ENCODE data around the gene CAMTA1. TPM values are rescaled to one million over a fixed set of nuclear protein-coding genes. Genes with fewer than 3 reads are reported as not detected.

The CAMTA1 gene
- total and polyA plus RNA-seq, 9 of the 15 experiments (the other 6 are each of a cell fraction or from before 2014, with no cell fraction given), result 43.9 to 161 (median 65.9) TPM

DNA sequence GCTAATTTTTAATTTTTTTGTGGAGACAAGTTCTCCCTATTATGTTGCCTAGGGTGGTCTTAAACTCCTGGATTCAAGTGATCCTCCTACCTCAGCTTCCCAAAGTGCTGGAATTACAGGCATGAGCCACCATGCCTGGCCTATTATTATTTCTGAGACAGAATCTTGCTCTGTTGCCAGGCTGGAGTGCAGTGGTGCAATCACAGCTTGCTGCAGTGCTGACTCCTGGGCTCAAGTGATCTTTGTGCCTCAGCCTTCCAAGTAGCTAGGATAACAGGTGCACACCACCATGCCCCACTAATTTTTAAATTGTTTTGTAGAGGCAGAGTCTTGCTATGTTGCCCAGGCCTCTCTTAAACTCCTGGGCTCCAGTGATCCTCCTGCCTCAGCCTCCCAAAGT, 196.3 kb downstream of the CAMTA1 start:
- no peak overlapping the region for H2AFZ ChIP-seq (ENCODE audit: low read depth, low read length)
- intact Hi-C loops (cut with micrococcal nuclease), result no loop called here
- H3K9ac ChIP-seq (ENCODE audit: insufficient read depth in 1 of 2, low read depth in 2 of 2, low read length in 2 of 2), result no peak overlapping the region
- no peak overlapping the region for H3K4me2 ChIP-seq (ENCODE audit: insufficient read depth, low read length)
- no peak for ATAC-seq
- no peak for DNase-seq (ENCODE audit: extremely low read depth in 1 of 4, low spot score in 3 of 4)
- H4K20me1 ChIP-seq (replicated peaks; ENCODE audit: control insufficient read depth, insufficient read depth, low read length), result 0 out of 2 replicates have a peak, but pooled peaks cover 6% of the 10 kb centered on the region
- H3K27me3 ChIP-seq (ENCODE audit: control insufficient read depth in 2 of 2, insufficient read depth in 2 of 2, low read length in 2 of 2), result peaks cover 25 to 48% of the 10 kb centered on the region in 2 experiments
- H3K9me1 ChIP-seq (ENCODE audit: control insufficient read depth, insufficient read depth, low read length), result peaks cover 5% of the 10 kb centered on the region
- in situ Hi-C loops (cut with MboI), result no loop called here
- H3K27ac ChIP-seq (ENCODE audit: extremely low read depth, low read depth, low read length), result no peak overlapping the region
- H3K79me2 ChIP-seq (ENCODE audit: control insufficient read depth, insufficient read depth, low read length), result no peaks in the 10 kb centered on the region
- POLR2A ChIA-PET, result interaction anchor here (1.0 to 1.5 kb wide), 2 partner anchors 14 to 21 kb away, joined by 3 to 5 read pairs; no protein-coding TSS in a partner anchor
- no peak for FAIRE-seq
- CTCF ChIA-PET (ENCODE audit: low intra/inter-chr PET ratio), result no interaction called here
- no peak overlapping the region for H3K4me3 ChIP-seq
- no TSS peak for BruUV-seq (replicated peaks)
- no peaks in the 10 kb centered on the region for H3K36me3 ChIP-seq (ENCODE audit: control insufficient read depth, insufficient read depth, low read length)
- H3K9me3 ChIP-seq (replicated peaks; ENCODE audit: control insufficient read depth, insufficient read depth, low read depth, low read length), result no peaks in the 10 kb centered on the region
- no peaks in the 10 kb centered on the region for H3K4me1 ChIP-seq (replicated peaks in 1 of 2; ENCODE audit: control insufficient read depth in 2 of 2, insufficient read depth in 2 of 2, low read length in 2 of 2)
- TF ChIP-seq ZBTB26 (CRISPR knock-in tag; IDR thresholded peaks at IDR 0.05) (no peak), ZNF23 (CRISPR knock-in tag; IDR thresholded peaks at IDR 0.05) (no peak), HDAC8 (tag; IDR thresholded peaks at IDR 0.05) (no peak), ZNF77 (CRISPR knock-in tag; IDR thresholded peaks at IDR 0.05) (no peak), MCM7 (IDR thresholded peaks at IDR 0.05) (no peak), NUFIP1 (IDR thresholded peaks at IDR 0.05; ENCODE audit: partially characterized antibody) (no peak)

- Histone ChIP-seq H3K9me3 (replicated peaks; ENCODE audit: control insufficient read depth, insufficient read depth, low read depth, low read length) (no peaks in the 10 kb centered on the region), H3K4me3 (no peak overlapping the region), H3K79me2 (ENCODE audit: control insufficient read depth, insufficient read depth, low read length) (no peaks in the 10 kb centered on the region), H3K4me2 (ENCODE audit: insufficient read depth, low read length) (no peak overlapping the region), H3K36me3 (ENCODE audit: control insufficient read depth, insufficient read depth, low read length) (no peaks in the 10 kb centered on the region), H3K9me1 (ENCODE audit: control insufficient read depth, insufficient read depth, low read length) (peaks cover 5% of the 10 kb centered on the region), H3K27ac (ENCODE audit: extremely low read depth, low read depth, low read length) (no peak overlapping the region), H3K27me3 (ENCODE audit: control insufficient read depth in 2 of 2, insufficient read depth in 2 of 2, low read length in 2 of 2) (peaks cover 23 to 43% of the 10 kb centered on the region in 2 experiments), H3K4me1 (replicated peaks in 1 of 2; ENCODE audit: control insufficient read depth in 2 of 2, insufficient read depth in 2 of 2, low read length in 2 of 2) (no peaks in the 10 kb centered on the region), H4K20me1 (replicated peaks; ENCODE audit: control insufficient read depth, insufficient read depth, low read length) (0 out of 2 replicates have a peak, but pooled peaks cover 6% of the 10 kb centered on the region), H3K9ac (ENCODE audit: insufficient read depth in 1 of 2, low read depth in 2 of 2, low read length in 2 of 2) (no peak overlapping the region), H2AFZ (ENCODE audit: low read depth, low read length) (no peak overlapping the region)
- in situ Hi-C loops (cut with MboI) (no loop called here), intact Hi-C loops (cut with micrococcal nuclease) (no loop called here)
- no TSS peak for BruUV-seq (replicated peaks)
- FAIRE-seq (no peak), DNase-seq (ENCODE audit: extremely low read depth in 1 of 4, low spot score in 3 of 4) (no peak), ATAC-seq (no peak)
- ChIA-PET POLR2A (interaction anchor here (1.5 kb wide), 1 partner anchor 22 kb away, joined by 5 read pairs; no protein-coding TSS in a partner anchor), CTCF (ENCODE audit: low intra/inter-chr PET ratio) (interaction anchor here (0.6 kb wide), 1 partner anchor 1005 kb away, joined by 3 read pairs; no protein-coding TSS in a partner anchor)
- 2% methylated on average over 9 of the region's 9 CpGs for WGBS (ENCODE audit: insufficient coverage, low coverage, missing lambda C conversion rate)
- no peak for TF ChIP-seq RAD51 (IDR thresholded peaks at IDR 0.05; ENCODE audit: borderline replicate concordance, low read depth)
- no peak for TF ChIP-seq KLF16 (IDR thresholded peaks at IDR 0.05)
- TF ChIP-seq HINFP (tag; conservative IDR thresholded peaks at IDR 0.05; ENCODE audit: low read depth), result no peak
- TF ChIP-seq SMARCC2 (IDR thresholded peaks at IDR 0.05; ENCODE audit: low read depth), result no peak
- no peak for TF ChIP-seq MCM3 (IDR thresholded peaks at IDR 0.05)
- no peak for TF ChIP-seq ZFX (CRISPR knock-in tag; IDR thresholded peaks at IDR 0.05)
- no peak for TF ChIP-seq HNRNPL (IDR thresholded peaks at IDR 0.05; ENCODE audit: low read depth, low read length)
- no peak for TF ChIP-seq HDAC6 (IDR thresholded peaks at IDR 0.05; ENCODE audit: low read depth, low read length)
Observed at GRCh38 chr1:6982443-6982842, 197.2 kb downstream of the CAMTA1 start.
